Transverse colon (tissue), 4 donors: ENCODE data around the gene TRPM3. TPM values are rescaled to one million over a fixed set of nuclear protein-coding genes. Genes with fewer than 3 reads are reported as not detected.

ENCODE experiments used
- DNase-seq: peaks from one replicate; pipeline ENCODE4 v3.0.0-alpha.2; 2019
- H3K27ac ChIP-seq, 4 donors: fragments of 200-600 bp; sonication (generic); 2 replicates each; pipeline ENCODE4 v1.5.1; 2016 to 2018; ENCODE audit warnings: inconsistent platforms in 4 of 4
- H3K27me3 ChIP-seq: fragments of 200-600 bp; sonication (generic); 2 replicates; pipeline ENCODE4 v1.5.1; 2017; ENCODE audit warnings: inconsistent platforms
- H3K36me3 ChIP-seq, 4 donors: fragments of 200-600 bp; sonication (generic); 2 replicates each; pipeline ENCODE4 v1.5.1; 2017 to 2019; ENCODE audit warnings: inconsistent platforms in 4 of 4
- H3K4me1 ChIP-seq, 4 donors: fragments of 200-600 bp; sonication (generic); 2 replicates each; pipeline ENCODE4 v1.5.1; 2017 to 2020; ENCODE audit warnings: inconsistent platforms in 4 of 4
- H3K4me3 ChIP-seq, 4 donors: fragments of 200-600 bp; sonication (generic); 1 replicate in 1 of 4; 2 replicates in 3 of 4; pipeline versions ENCODE4 v1.5.1 to v1.6.1; 2017 to 2019; ENCODE audit warnings: inconsistent platforms in 4 of 4
- H3K9me3 ChIP-seq, 2 donors: fragments of 200-600 bp; sonication (generic); 2 replicates each; pipeline ENCODE4 v1.5.1; 2017 to 2019; ENCODE audit warnings: inconsistent platforms in 2 of 2
- CTCF ChIP-seq, 5 experiments: fragments of 200-600 bp in 3 of 5; fragments of 450-650 bp in 2 of 5; sonication (generic) in 3 of 5; IDR thresholded peaks; 1 replicate in 2 of 5; 2 replicates in 3 of 5; pipeline ENCODE4 v1.5.1; 2016 to 2017; ENCODE audit warnings: antibody characterized with exemption in 5 of 5, inconsistent platforms in 3 of 5, mild to moderate bottlenecking in 2 of 5, moderate library complexity in 1 of 5
- EP300 ChIP-seq: sonication (generic); formaldehyde crosslinking; IDR thresholded peaks from one replicate; pipeline ENCODE4 v1.6.1; 2017; ENCODE audit warnings: antibody characterized with exemption, low read depth
- POLR2A ChIP-seq: fragments of 450-650 bp; IDR thresholded peaks from one replicate; pipeline ENCODE4 v1.6.1; 2016; ENCODE audit warnings: antibody characterized with exemption, mild to moderate bottlenecking, moderate library complexity
- POLR2AphosphoS5 ChIP-seq, 3 donors: sonication (generic); formaldehyde crosslinking; IDR thresholded peaks; one replicate each; pipeline ENCODE4 v1.6.1; 2016; ENCODE audit warnings: antibody characterized with exemption in 3 of 3
- WGBS, 2 donors: methylation state at CpG; one replicate each; pipeline ENCODE4 v1.1.5; 2018; ENCODE audit warnings: low coverage in 1 of 2; 5-methylcytosine and 5-hydroxymethylcytosine counted together
- in situ Hi-C, 4 donors: fragments of 200-750 bp; cut with MboI; loops; one replicate each; pipeline versions ENCODE4 v1.15.0 to v1.15.1; 2017; ENCODE audit warnings: low sequenced_read_pairs in 3 of 4, low pct_ligation_motif_present in 1 of 4, low pct_unique_long_range_greater_than_20kb in 1 of 4
- intact Hi-C: fragments of 100-400 bp; cut with DNase I; formaldehyde crosslinking; loops from one replicate; pipeline ENCODE4 v1.15.1; 2023; ENCODE audit warnings: low total_unique reads
- total RNA-seq, 4 donors: library from RNA; depleted of rRNA; stranded (reverse); fragments of >200 nt; gene quantifications; one replicate each; pipeline ENCODE4 v1.1.0, GENCODE V29; 2016

Gene TRPM3
- total RNA-seq, 4 donors from 2014 or later = 0.16 to 1.2 (median 0.32) TPM

GRCh38 chr9:70614786-70615463 lies 506.5 kb downstream of the TRPM3 start:
- in situ Hi-C loops = loop anchor here in 3 of 4 donors (25.0 kb wide), 2 partner anchors 478 to 653 kb away; no protein-coding TSS in a partner anchor

GRCh38 chr9:70613024-70613768 lies 508.2 kb downstream of the TRPM3 start:
- Histone ChIP-seq H3K36me3 (no peaks in the 10 kb centered on the region), H3K4me1 (peaks cover 0 to 7% (median 3%) of the 10 kb centered on the region in 4 donors), H3K4me3 (no peak overlapping the region), H3K27ac (no peak overlapping the region), H3K9me3 (no peaks in the 10 kb centered on the region), H3K27me3 (no peaks in the 10 kb centered on the region)
- in situ Hi-C loops = loop anchor here in 3 of 4 donors (25.0 kb wide), 2 partner anchors 476 to 651 kb away; no protein-coding TSS in a partner anchor
- 55 to 73% methylated on average over 3 to 4 of the region's 4 CpGs for WGBS, 2 donors
- DNase-seq = no peak
- no peak for TF ChIP-seq POLR2AphosphoS5 (IDR thresholded peaks at IDR 0.05)
- intact Hi-C loops = loop anchor here (10.0 kb wide), 1 partner anchor 1188 kb away; no protein-coding TSS in a partner anchor

More at GRCh38 chr9:70614786-70615463, 506.5 kb downstream of the TRPM3 start:
- H3K27me3 ChIP-seq = no peaks in the 10 kb centered on the region
- WGBS, 2 donors = 59 to 69% methylated on average over 2 to 4 of the region's 4 CpGs
- no peaks in the 10 kb centered on the region for H3K36me3 ChIP-seq
- H3K4me1 ChIP-seq = peaks cover 0 to 7% (median 2%) of the 10 kb centered on the region in 4 donors
- intact Hi-C loops = loop anchor here (10.0 kb wide), 1 partner anchor 1190 kb away; no protein-coding TSS in a partner anchor
- TF ChIP-seq POLR2A (no peak), POLR2AphosphoS5 (IDR thresholded peaks at IDR 0.05) (no peak), EP300 (no peak), CTCF (IDR thresholded peaks at IDR 0.05) (no peak)
- H3K9me3 ChIP-seq = no peaks in the 10 kb centered on the region
- H3K4me3 ChIP-seq = no peak overlapping the region
- no peak for DNase-seq
- no peak overlapping the region for H3K27ac ChIP-seq

GRCh38 chr9:70610287-70610644 lies 511.2 kb downstream of the TRPM3 start:
- Histone ChIP-seq H3K27ac (no peak overlapping the region), H3K27me3 (no peaks in the 10 kb centered on the region), H3K36me3 (no peaks in the 10 kb centered on the region), H3K9me3 (no peaks in the 10 kb centered on the region), H3K4me1 (peaks cover 0 to 7% (median 2%) of the 10 kb centered on the region in 4 donors), H3K4me3 (no peak overlapping the region)
- intact Hi-C loops = loop anchor here (10.0 kb wide), 1 partner anchor 1185 kb away; no protein-coding TSS in a partner anchor
- DNase-seq = no peak
- in situ Hi-C loops = loop anchor here in 3 of 4 donors (25.0 kb wide), 2 partner anchors 473 to 648 kb away; no protein-coding TSS in a partner anchor
- TF ChIP-seq POLR2AphosphoS5 (IDR thresholded peaks at IDR 0.05) (no peak), EP300 (no peak), POLR2A (no peak), CTCF (IDR thresholded peaks at IDR 0.05) (no peak)
- 87 to 92% methylated on average over 4 to 5 of the region's 5 CpGs for WGBS, 2 donors

GRCh38 chr9:70609542-70610286 lies 511.7 kb downstream of the TRPM3 start:
- Histone ChIP-seq H3K36me3 (no peaks in the 10 kb centered on the region), H3K27me3 (no peaks in the 10 kb centered on the region), H3K4me1 (peaks cover 0 to 4% (median 0%) of the 10 kb centered on the region in 4 donors), H3K4me3 (no peak overlapping the region), H3K9me3 (no peaks in the 10 kb centered on the region), H3K27ac (no peak overlapping the region)
- no peak for TF ChIP-seq EP300
- TF ChIP-seq CTCF (IDR thresholded peaks at IDR 0.05) = no peak
- no peak for TF ChIP-seq POLR2A
- no peak for TF ChIP-seq POLR2AphosphoS5 (IDR thresholded peaks at IDR 0.05)
- in situ Hi-C loops (loop anchor here (10.0 to 25.0 kb wide), 5 partner anchors 125 to 647 kb away; no protein-coding TSS in a partner anchor), intact Hi-C loops (loop anchor here (5.0 to 10.0 kb wide), 3 partner anchors 272 to 1185 kb away; no protein-coding TSS in a partner anchor)
- WGBS, 2 donors = 40 to 72% methylated on average over 2 to 6 of the region's 6 CpGs
- peak; percentile 21 for DNase-seq
